Thymus (tissue), 11 donors: ENCODE measurements around the gene CASTOR1. TPM values are rescaled to one million over a fixed set of nuclear protein-coding genes. Genes with fewer than 3 reads are reported as not detected.
A peak's percentile ranks its signal among the peaks of the same experiment; 100 is the strongest.

Experiments
- DNase-seq, 9 donors: peaks; one replicate each; pipeline ENCODE4 v3.0.0-alpha.2; 2013; ENCODE audit warnings: low spot score in 9 of 9, low read depth in 6 of 9, missing footprints in 1 of 9
- H3K27ac ChIP-seq, 2 donors: one replicate each; pipeline ENCODE4 v1.5.1; 2013; ENCODE audit warnings: control low read depth in 1 of 2, low read depth in 1 of 2, low read length in 1 of 2, mild to moderate bottlenecking in 1 of 2, moderate library complexity in 1 of 2
- H3K27me3 ChIP-seq, 2 donors: one replicate each; pipeline ENCODE4 v1.5.1; 2013; ENCODE audit warnings: low read length in 1 of 2; ENCODE audit not compliant: control insufficient read depth in 2 of 2, insufficient read depth in 1 of 2
- H3K36me3 ChIP-seq, 2 donors: one replicate each; pipeline ENCODE4 v1.5.1; 2013; ENCODE audit warnings: low read length in 1 of 2, mild to moderate bottlenecking in 1 of 2, moderate library complexity in 1 of 2; ENCODE audit not compliant: control insufficient read depth in 2 of 2, insufficient read depth in 2 of 2
- H3K4me1 ChIP-seq, 2 donors: one replicate each; pipeline ENCODE4 v1.5.1; 2013; ENCODE audit warnings: low read length in 2 of 2; ENCODE audit not compliant: control insufficient read depth in 2 of 2, insufficient read depth in 2 of 2
- H3K4me3 ChIP-seq, 2 donors: one replicate each; pipeline ENCODE4 v1.5.1; 2013; ENCODE audit warnings: low read length in 2 of 2, control low read depth in 1 of 2, mild to moderate bottlenecking in 1 of 2
- H3K9me3 ChIP-seq, 2 donors: one replicate each; pipeline ENCODE4 v1.5.1; 2013; ENCODE audit warnings: low read length in 1 of 2, mild to moderate bottlenecking in 1 of 2; ENCODE audit not compliant: control insufficient read depth in 2 of 2, insufficient read depth in 1 of 2
- WGBS: extraction: QIAGEN DNeasy Blood & Tissue Kit; methylation state at CpG from one replicate; pipeline ENCODE4 v1.1.7; 2013; 5-methylcytosine and 5-hydroxymethylcytosine counted together
- polyA plus RNA-seq: library from polyadenylated mRNA; stranded (reverse); fragments of 200-250 nt; gene quantifications from one replicate; pipeline ENCODE4 v1.2.3, GENCODE V29; 2013
- total RNA-seq: library from RNA; stranded (reverse); fragments of 120-200 nt; gene quantifications from one replicate; pipeline ENCODE4 v1.2.4, GENCODE V29; 2013
- donor health status: healthy.

The CASTOR1 gene
- total and polyA plus RNA-seq, 2 donors = 12.8 to 19.6 TPM

GRCh38 chr22:30248484-30248883, 40.8 kb downstream of the CASTOR1 start:
- Histone ChIP-seq H3K9me3 (no peaks in the 10 kb centered on the region), H3K4me3 (no peak overlapping the region), H3K27ac (no peak overlapping the region), H3K36me3 (no peaks in the 10 kb centered on the region), H3K4me1 (peaks cover 4 to 34% of the 10 kb centered on the region in 2 donors), H3K27me3 (peaks cover 3 to 46% of the 10 kb centered on the region in 2 donors)
- 80% methylated on average over 6 of the region's 6 CpGs for WGBS
- no peak for DNase-seq

GRCh38 chr22:30247974-30248373, 41.3 kb downstream of the CASTOR1 start:
- H3K4me1 ChIP-seq = peaks cover 4 to 29% of the 10 kb centered on the region in 2 donors
- no peaks in the 10 kb centered on the region for H3K36me3 ChIP-seq
- peaks cover 3 to 46% of the 10 kb centered on the region in 2 donors for H3K27me3 ChIP-seq
- 46% methylated on average over 12 of the region's 12 CpGs for WGBS
- H3K4me3 ChIP-seq = no peak overlapping the region
- DNase-seq = no peak
- H3K9me3 ChIP-seq = no peaks in the 10 kb centered on the region
- H3K27ac ChIP-seq = no peak overlapping the region

GRCh38 chr22:30247561-30247960, 41.7 kb downstream of the CASTOR1 start:
- no peak for DNase-seq
- Histone ChIP-seq H3K4me3 (no peak overlapping the region), H3K4me1 (peaks cover 4 to 25% of the 10 kb centered on the region in 2 donors), H3K9me3 (no peaks in the 10 kb centered on the region), H3K36me3 (no peaks in the 10 kb centered on the region), H3K27ac (no peak overlapping the region), H3K27me3 (peaks cover 3 to 46% of the 10 kb centered on the region in 2 donors)
- 71% methylated on average over 11 of the region's 11 CpGs for WGBS

GRCh38 chr22:30246814-30247376, 42.4 kb downstream of the CASTOR1 start:
- 20% methylated on average over 15 of the region's 15 CpGs for WGBS
- H3K9me3 ChIP-seq = no peaks in the 10 kb centered on the region
- peaks cover 3 to 46% of the 10 kb centered on the region in 2 donors for H3K27me3 ChIP-seq
- H3K36me3 ChIP-seq = no peaks in the 10 kb centered on the region
- H3K27ac ChIP-seq = no peak overlapping the region
- H3K4me1 ChIP-seq = peaks cover 4 to 23% of the 10 kb centered on the region in 2 donors
- DNase-seq = no peak
- H3K4me3 ChIP-seq = peak overlapping the region; percentile 8 to 39

GRCh38 chr22:30245985-30246813, 43.1 kb downstream of the CASTOR1 start, which contains the start of gene LIF:
LIF (minus strand) TSS chr22:30246759; CDS start chr22:30246695, 64 bp downstream.
- Histone ChIP-seq H3K4me3 (peak within 1 kb of the TSS; percentile 35 to 39), H3K27ac (no peak within 1 kb of the TSS), H3K27me3 (peaks cover 3 to 46% of the 10 kb centered on the region in 2 donors), H3K9me3 (no peaks in the 10 kb centered on the region), H3K4me1 (peaks cover 4 to 23% of the 10 kb centered on the region in 2 donors), H3K36me3 (no peaks in the 10 kb centered on the region)
- peak in 2 of 9 donors; percentile 44 to 68 for DNase-seq
- 6% methylated on average over 64 of the region's 64 CpGs for WGBS

- H3K36me3 ChIP-seq = no peaks in the 10 kb centered on the region
- peaks cover 3 to 46% of the 10 kb centered on the region in 2 donors for H3K27me3 ChIP-seq
- 83% methylated on average over 15 of the region's 15 CpGs for WGBS
- H3K27ac ChIP-seq = no peak overlapping the region
- H3K4me3 ChIP-seq = peak overlapping the region; percentile 35 to 39
- no peak for DNase-seq
- no peaks in the 10 kb centered on the region for H3K9me3 ChIP-seq
- H3K4me1 ChIP-seq = peaks cover 4 to 23% of the 10 kb centered on the region in 2 donors
Observed at GRCh38 chr22:30245181-30245984, 43.9 kb downstream of the CASTOR1 start.

- no peaks in the 10 kb centered on the region for H3K36me3 ChIP-seq
- no peak overlapping the region for H3K4me3 ChIP-seq
- no peak for DNase-seq
- no peak overlapping the region for H3K27ac ChIP-seq
- WGBS = 97% methylated on average over 5 of the region's 5 CpGs
- no peaks in the 10 kb centered on the region for H3K9me3 ChIP-seq
- peaks cover 4 to 23% of the 10 kb centered on the region in 2 donors for H3K4me1 ChIP-seq
- peaks cover 3 to 46% of the 10 kb centered on the region in 2 donors for H3K27me3 ChIP-seq
Observed at GRCh38 chr22:30244641-30245040, 44.7 kb downstream of the CASTOR1 start.

- peaks cover 3 to 44% of the 10 kb centered on the region in 2 donors for H3K27me3 ChIP-seq
- peaks cover 4 to 23% of the 10 kb centered on the region in 2 donors for H3K4me1 ChIP-seq
- 98% methylated on average over 10 of the region's 10 CpGs for WGBS
- DNase-seq = no peak
- no peak overlapping the region for H3K27ac ChIP-seq
- no peaks in the 10 kb centered on the region for H3K36me3 ChIP-seq
- no peak overlapping the region for H3K4me3 ChIP-seq
- H3K9me3 ChIP-seq = no peaks in the 10 kb centered on the region
Observed at GRCh38 chr22:30244066-30244465, 45.2 kb downstream of the CASTOR1 start.
